Thyroid gland (tissue), 4 donors: Measurements from ENCODE around the gene ADAP1. TPM values are rescaled to one million over a fixed set of nuclear protein-coding genes. Genes with fewer than 3 reads are reported as not detected.

Experiments used
- DNase-seq, 2 donors: peaks; one replicate each; pipeline ENCODE4 v3.0.0-alpha.2; 2019
- H3K27ac ChIP-seq, 3 donors: fragments of 200-600 bp; sonication (generic); 1 replicate in 2 of 3; 2 replicates in 1 of 3; pipeline ENCODE4 v1.5.1; 2016 to 2019; ENCODE audit warnings: mild to moderate bottlenecking in 1 of 3, moderate library complexity in 1 of 3
- H3K27me3 ChIP-seq: fragments of 200-600 bp; sonication (generic); one replicate; pipeline ENCODE4 v1.5.1; 2019
- H3K36me3 ChIP-seq, 2 donors: fragments of 200-600 bp; sonication (generic); one replicate each; pipeline ENCODE4 v1.5.1; 2016 to 2019
- H3K4me1 ChIP-seq, 2 donors: fragments of 200-600 bp; sonication (generic); one replicate each; pipeline ENCODE4 v1.5.1; 2017 to 2019
- H3K4me3 ChIP-seq, 3 donors: fragments of 200-600 bp; sonication (generic); replicated peaks in 1 of 3; 1 replicate in 2 of 3; 2 replicates in 1 of 3; pipeline ENCODE4 v1.5.1; 2016; ENCODE audit warnings: mild to moderate bottlenecking in 1 of 3
- H3K9me3 ChIP-seq: fragments of 200-600 bp; sonication (generic); one replicate; pipeline ENCODE4 v1.5.1; 2017
- POLR2A ChIP-seq, 2 donors: fragments of 450-650 bp; IDR thresholded peaks; one replicate each; pipeline ENCODE4 v1.6.1; 2017; ENCODE audit warnings: antibody characterized with exemption in 2 of 2, mild to moderate bottlenecking in 2 of 2, moderate library complexity in 1 of 2
- WGBS, 2 donors: methylation state at CpG; one replicate each; pipeline ENCODE4 v1.1.5; 2017; 5-methylcytosine and 5-hydroxymethylcytosine counted together
- intact Hi-C: fragments of 100-400 bp; cut with DNase I; formaldehyde crosslinking; loops from one replicate; pipeline ENCODE4 v1.15.1; 2023
- total RNA-seq, 4 donors: library from RNA; depleted of rRNA; stranded (reverse); fragments of >200 nt; gene quantifications; one replicate each; pipeline ENCODE4 v1.2.3, GENCODE V29; 2016
- TF ChIP-seq, protein P1 (sequence below), 6 experiments: fragments of 200-600 bp in 3 of 6; fragments of 450-650 bp in 3 of 6; sonication (generic) in 3 of 6; IDR thresholded peaks; one replicate each; pipeline ENCODE4 v1.5.1; 2016 to 2019; ENCODE audit warnings: antibody characterized with exemption in 6 of 6, mild to moderate bottlenecking in 2 of 6, inconsistent platforms in 1 of 6, moderate library complexity in 1 of 6

Gene ADAP1
- total RNA-seq, 4 donors from 2014 or later: 11.7 to 29.9 (median 23.4) TPM

DNA sequence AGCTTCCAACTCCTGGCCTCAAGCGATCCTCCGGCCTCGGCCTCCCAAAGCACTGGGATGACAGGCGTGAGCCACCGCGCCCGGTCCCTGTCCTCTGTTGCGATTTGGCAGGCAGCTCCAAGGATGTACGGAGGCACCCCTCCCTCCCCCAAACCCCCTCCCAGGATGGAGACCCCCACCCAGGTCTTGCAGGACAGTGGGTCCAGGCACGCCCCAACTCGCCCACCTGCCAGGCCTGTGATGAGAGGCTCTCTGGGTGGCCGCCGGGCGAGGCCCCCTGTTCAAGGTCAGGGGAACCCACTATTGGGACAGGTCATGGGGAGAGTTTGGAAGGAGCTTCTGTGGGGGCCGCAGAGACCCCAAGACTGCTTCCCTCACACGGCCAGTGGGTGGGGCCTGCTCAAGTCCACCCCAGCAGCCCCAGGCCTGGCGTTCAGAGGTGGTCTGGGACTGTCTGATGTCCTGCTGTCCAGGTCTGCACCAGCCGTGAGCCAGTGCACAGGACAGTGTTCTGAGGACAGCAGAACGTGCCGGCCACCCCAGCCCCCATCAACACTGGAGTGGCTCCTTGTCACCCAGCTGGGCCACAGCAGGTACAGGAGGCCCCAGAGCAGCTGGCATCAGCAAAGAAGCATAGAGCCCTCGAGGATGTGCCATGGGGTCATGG lies 2.5 kb downstream of the ADAP1 start:
- TF ChIP-seq POLR2A (IDR thresholded peaks at IDR 0.05): no peak
- TF ChIP-seq, protein P1, sequence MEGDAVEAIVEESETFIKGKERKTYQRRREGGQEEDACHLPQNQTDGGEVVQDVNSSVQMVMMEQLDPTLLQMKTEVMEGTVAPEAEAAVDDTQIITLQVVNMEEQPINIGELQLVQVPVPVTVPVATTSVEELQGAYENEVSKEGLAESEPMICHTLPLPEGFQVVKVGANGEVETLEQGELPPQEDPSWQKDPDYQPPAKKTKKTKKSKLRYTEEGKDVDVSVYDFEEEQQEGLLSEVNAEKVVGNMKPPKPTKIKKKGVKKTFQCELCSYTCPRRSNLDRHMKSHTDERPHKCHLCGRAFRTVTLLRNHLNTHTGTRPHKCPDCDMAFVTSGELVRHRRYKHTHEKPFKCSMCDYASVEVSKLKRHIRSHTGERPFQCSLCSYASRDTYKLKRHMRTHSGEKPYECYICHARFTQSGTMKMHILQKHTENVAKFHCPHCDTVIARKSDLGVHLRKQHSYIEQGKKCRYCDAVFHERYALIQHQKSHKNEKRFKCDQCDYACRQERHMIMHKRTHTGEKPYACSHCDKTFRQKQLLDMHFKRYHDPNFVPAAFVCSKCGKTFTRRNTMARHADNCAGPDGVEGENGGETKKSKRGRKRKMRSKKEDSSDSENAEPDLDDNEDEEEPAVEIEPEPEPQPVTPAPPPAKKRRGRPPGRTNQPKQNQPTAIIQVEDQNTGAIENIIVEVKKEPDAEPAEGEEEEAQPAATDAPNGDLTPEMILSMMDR (IDR thresholded peaks at IDR 0.05): no peak
- Histone ChIP-seq H3K27me3 (no peaks in the 10 kb centered on the region), H3K4me3 (no peak overlapping the region), H3K9me3 (no peaks in the 10 kb centered on the region), H3K36me3 (no peaks in the 10 kb centered on the region), H3K4me1 (peaks cover 7 to 14% of the 10 kb centered on the region in 2 donors), H3K27ac (no peak overlapping the region)
- peak in 1 of 2 donors; percentile 1 for DNase-seq
- intact Hi-C loops: loop anchor here (5.0 kb wide), 1 partner anchor 40 kb away; no protein-coding TSS in a partner anchor
- WGBS, 2 donors: 94 to 99% methylated on average over 3 to 16 of the region's 21 CpGs

DNA sequence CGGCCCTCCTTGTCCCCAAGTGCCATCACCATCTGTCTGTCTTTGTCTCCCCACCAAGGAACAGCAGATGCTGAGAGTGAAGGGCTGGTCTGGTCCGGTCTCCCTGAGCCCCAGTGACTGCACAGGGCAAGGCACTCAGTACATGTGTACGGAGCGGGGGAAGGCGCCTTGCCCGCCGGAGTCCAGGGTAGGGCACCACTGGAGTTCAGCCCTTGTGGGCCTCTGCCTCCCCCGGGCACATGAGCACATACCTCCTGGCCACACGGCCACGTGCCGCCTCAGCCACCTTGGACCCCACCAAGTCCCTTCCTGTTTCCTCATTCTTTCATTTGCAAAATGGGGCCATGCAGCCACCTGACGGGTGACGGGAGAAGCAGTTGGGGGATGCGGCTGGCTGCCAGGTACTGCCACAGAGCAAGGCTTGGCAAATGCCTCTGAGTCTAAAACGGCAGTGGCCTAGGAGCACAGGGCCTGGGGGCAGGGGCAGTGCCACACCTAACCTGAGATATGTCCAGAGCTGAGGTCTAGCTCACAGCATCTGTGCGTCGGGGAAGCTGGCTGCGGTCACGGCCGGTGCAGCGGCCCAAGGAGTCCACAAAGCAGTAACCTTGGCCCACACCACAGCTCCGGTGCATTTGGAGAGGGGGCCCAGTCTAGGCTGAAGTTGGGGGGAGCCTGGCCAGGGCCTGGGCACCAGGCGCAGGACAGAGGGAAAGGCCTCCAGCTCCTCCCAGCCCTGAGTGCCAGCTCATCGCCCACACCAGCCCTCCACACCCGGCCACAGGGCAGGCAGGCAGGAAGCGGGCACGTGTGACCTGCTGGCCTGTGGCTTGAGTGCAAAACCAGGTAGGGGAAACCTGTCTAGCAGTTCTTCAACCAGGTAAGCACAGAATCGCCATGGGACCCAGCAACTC lies 5.2 kb downstream of the ADAP1 start:
- WGBS, 2 donors: 92% methylated on average over 22 to 26 of the region's 28 CpGs
- no peak for DNase-seq
- intact Hi-C loops: no loop called here
- no peaks in the 10 kb centered on the region for H3K27me3 ChIP-seq
- no peak overlapping the region for H3K27ac ChIP-seq
- TF ChIP-seq POLR2A (IDR thresholded peaks at IDR 0.05): no peak
- TF ChIP-seq, protein P1 (IDR thresholded peaks at IDR 0.05): no peak
- no peaks in the 10 kb centered on the region for H3K36me3 ChIP-seq
- H3K4me3 ChIP-seq: no peak overlapping the region
- peaks cover 32 to 34% of the 10 kb centered on the region in 2 donors for H3K4me1 ChIP-seq
- H3K9me3 ChIP-seq: no peaks in the 10 kb centered on the region

GRCh38 chr7:947391-948210 lies 6.9 kb downstream of the ADAP1 start:
- 92 to 94% methylated on average over 37 of the region's 37 CpGs for WGBS, 2 donors
- Histone ChIP-seq H3K27me3 (no peaks in the 10 kb centered on the region), H3K4me1 (peaks cover 27% of the 10 kb centered on the region in 2 donors), H3K4me3 (no peak overlapping the region), H3K36me3 (no peaks in the 10 kb centered on the region), H3K9me3 (no peaks in the 10 kb centered on the region), H3K27ac (no peak overlapping the region)
- DNase-seq: no peak
- TF ChIP-seq POLR2A (IDR thresholded peaks at IDR 0.05): no peak
- TF ChIP-seq, protein P1 (IDR thresholded peaks at IDR 0.05): no peak
- intact Hi-C loops: no loop called here

DNA sequence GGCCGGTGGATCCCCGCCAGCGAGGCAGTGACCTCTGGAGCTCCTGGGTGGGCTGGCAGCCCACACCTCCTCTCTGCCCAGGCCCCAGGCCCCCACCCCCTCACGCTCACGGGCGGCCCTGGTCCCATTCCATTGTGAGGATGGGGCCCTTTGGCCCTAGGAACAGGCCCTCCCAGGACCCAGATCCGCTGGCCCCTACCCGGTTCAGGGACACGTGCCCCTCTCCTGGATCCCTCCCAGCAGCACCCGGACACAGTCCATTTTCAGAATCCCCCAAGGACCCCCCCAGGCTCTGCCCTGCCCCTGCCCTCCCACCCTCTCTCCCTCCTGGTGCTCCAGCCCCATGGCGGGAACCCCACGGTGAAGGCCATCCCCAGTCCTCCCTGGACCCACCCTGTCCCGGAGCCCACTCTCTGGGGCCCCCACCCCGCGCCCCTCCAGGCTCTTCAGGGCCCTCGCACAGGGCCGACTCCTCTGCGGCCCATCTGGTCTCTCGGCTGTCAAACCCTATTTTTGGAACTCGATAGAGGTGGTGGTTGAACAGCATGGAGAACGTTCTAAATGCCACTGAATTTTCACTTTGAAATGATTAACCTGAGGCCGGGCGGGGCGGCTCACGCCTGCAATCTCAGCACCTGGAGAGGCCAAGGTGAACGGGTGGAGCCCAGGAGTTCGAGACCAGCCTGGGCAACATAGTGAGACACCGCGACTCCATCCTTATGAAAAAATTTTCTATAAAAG lies 8.1 kb downstream of the ADAP1 start:
- peak overlapping the region; percentile 95 to 99 (median 98) for H3K27ac ChIP-seq
- H3K4me1 ChIP-seq: peaks cover 27% of the 10 kb centered on the region in 2 donors
- peak overlapping the region in 1 of 3 donors; percentile 21 for H3K4me3 ChIP-seq
- H3K9me3 ChIP-seq: no peaks in the 10 kb centered on the region
- no peak for DNase-seq
- no peaks in the 10 kb centered on the region for H3K27me3 ChIP-seq
- intact Hi-C loops: no loop called here
- 79 to 83% methylated on average over 21 to 25 of the region's 29 CpGs for WGBS, 2 donors
- H3K36me3 ChIP-seq: no peaks in the 10 kb centered on the region
- TF ChIP-seq, protein P1 (IDR thresholded peaks at IDR 0.05): no peak
- no peak for TF ChIP-seq POLR2A (IDR thresholded peaks at IDR 0.05)
